Esophagus (tissue), 2 donors: Measurements from ENCODE around the gene NRDE2. TPM values are rescaled to one million over a fixed set of nuclear protein-coding genes. Genes with fewer than 3 reads are reported as not detected.

Experiments used
- H3K27ac ChIP-seq, 2 donors: one replicate each; pipeline ENCODE4 v1.5.1; 2013; ENCODE audit warnings: low read depth in 2 of 2, mild to moderate bottlenecking in 2 of 2, inconsistent platforms in 1 of 2, low read length in 1 of 2, moderate library complexity in 1 of 2
- H3K27me3 ChIP-seq, 2 donors: one replicate each; pipeline ENCODE4 v1.6.1; 2013; ENCODE audit warnings: low read length in 2 of 2, control low read depth in 1 of 2, mild to moderate bottlenecking in 1 of 2; ENCODE audit not compliant: insufficient read depth in 2 of 2, control insufficient read depth in 1 of 2
- H3K36me3 ChIP-seq, 2 donors: one replicate each; pipeline ENCODE4 v1.6.1; 2013; ENCODE audit warnings: low read length in 1 of 2; ENCODE audit not compliant: control insufficient read depth in 2 of 2, insufficient read depth in 2 of 2
- H3K4me1 ChIP-seq, 2 donors: one replicate each; pipeline ENCODE4 v1.6.1; 2013; ENCODE audit warnings: low read length in 1 of 2; ENCODE audit not compliant: control insufficient read depth in 2 of 2, insufficient read depth in 2 of 2
- H3K4me3 ChIP-seq, 2 donors: one replicate each; pipeline ENCODE4 v1.5.1; 2013; ENCODE audit warnings: low read length in 2 of 2, mild to moderate bottlenecking in 2 of 2, low read depth in 1 of 2, moderate library complexity in 1 of 2
- H3K9me3 ChIP-seq, 2 donors: one replicate each; pipeline ENCODE4 v1.6.1; 2013; ENCODE audit warnings: mild to moderate bottlenecking in 2 of 2, low read depth in 1 of 2, low read length in 1 of 2, moderate library complexity in 1 of 2; ENCODE audit not compliant: control insufficient read depth in 2 of 2, insufficient read depth in 1 of 2
- WGBS, 2 donors: extraction: QIAGEN DNeasy Blood & Tissue Kit; methylation state at CpG; one replicate each; pipeline ENCODE4 v1.1.7; 2013; 5-methylcytosine and 5-hydroxymethylcytosine counted together
- polyA plus RNA-seq, 2 donors: library from polyadenylated mRNA; stranded (reverse); fragments of 200-250 nt; gene quantifications; one replicate each; pipeline ENCODE4 v1.2.3, GENCODE V29; 2013
- donor health status: healthy with polysubstance abuse.
- donor health status: Bipolar disorder and iron deficiency.

Gene NRDE2
- polyA plus RNA-seq, 2 donors: 5.4 to 7.4 TPM

- Histone ChIP-seq H3K4me3 (no peak overlapping the region), H3K9me3 (no peaks in the 10 kb centered on the region), H3K36me3 (peaks cover 21 to 32% of the 10 kb centered on the region in 2 donors), H3K27ac (no peak overlapping the region), H3K4me1 (no peaks in the 10 kb centered on the region), H3K27me3 (no peaks in the 10 kb centered on the region)
- 80 to 82% methylated on average over 7 of the region's 7 CpGs for WGBS, 2 donors
Measured at GRCh38 chr14:90291699-90292098, 40.0 kb downstream of the NRDE2 start.

GRCh38 chr14:90290337-90291011 is 41.3 kb downstream of the NRDE2 start:
- 91 to 92% methylated on average over 6 of the region's 6 CpGs for WGBS, 2 donors

DNA sequence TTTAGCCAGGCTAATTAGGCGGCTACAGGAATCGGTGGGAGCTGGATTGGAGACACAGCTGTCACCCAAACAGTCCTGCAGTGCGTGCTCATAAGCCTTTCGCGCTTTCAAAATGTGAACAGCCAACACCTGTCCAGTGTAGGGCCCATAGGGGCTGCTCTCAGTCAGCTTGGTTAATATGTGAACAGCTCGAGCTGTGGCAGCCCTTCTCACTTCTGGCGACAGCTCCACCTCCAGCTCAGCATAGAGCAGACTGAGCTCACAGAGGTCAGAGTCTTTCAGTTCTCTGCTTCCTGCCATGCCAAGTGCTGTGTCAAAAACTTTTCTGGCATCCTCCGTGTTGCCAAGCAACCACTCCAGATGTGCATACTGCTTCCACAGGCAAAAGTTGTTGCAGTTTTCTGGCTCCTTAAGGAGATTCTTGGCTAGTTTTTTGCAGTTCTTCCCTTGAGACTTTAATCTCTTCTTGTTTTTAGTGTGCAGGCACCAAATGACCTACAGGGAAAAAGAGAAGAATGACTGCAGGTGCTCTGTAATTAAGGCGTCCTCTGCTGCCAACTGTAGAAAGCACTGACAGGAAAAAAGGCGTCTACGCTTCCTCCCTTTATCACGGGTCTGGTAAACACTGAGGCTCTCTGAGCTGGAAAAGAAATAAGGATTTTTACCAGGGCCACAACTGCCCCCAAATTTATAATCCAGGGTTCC is 42.9 kb downstream of the NRDE2 start:
- Histone ChIP-seq H3K36me3 (peaks cover 18 to 36% of the 10 kb centered on the region in 2 donors), H3K4me3 (no peak overlapping the region), H3K4me1 (no peaks in the 10 kb centered on the region), H3K27me3 (no peaks in the 10 kb centered on the region), H3K9me3 (no peaks in the 10 kb centered on the region), H3K27ac (no peak overlapping the region)
- 58 to 73% methylated on average over 12 of the region's 12 CpGs for WGBS, 2 donors

More at GRCh38 chr14:90290337-90291011, 41.3 kb downstream of the NRDE2 start:
- H3K9me3 ChIP-seq: no peaks in the 10 kb centered on the region
- H3K36me3 ChIP-seq: peaks cover 21 to 34% of the 10 kb centered on the region in 2 donors
- H3K4me1 ChIP-seq: no peaks in the 10 kb centered on the region
- H3K27ac ChIP-seq: no peak overlapping the region
- no peak overlapping the region for H3K4me3 ChIP-seq
- H3K27me3 ChIP-seq: no peaks in the 10 kb centered on the region

GRCh38 chr14:90287791-90288190 is 44.0 kb downstream of the NRDE2 start:
- Histone ChIP-seq H3K36me3 (peaks cover 22 to 36% of the 10 kb centered on the region in 2 donors), H3K27ac (no peak overlapping the region), H3K4me3 (no peak overlapping the region), H3K9me3 (no peaks in the 10 kb centered on the region), H3K27me3 (no peaks in the 10 kb centered on the region), H3K4me1 (no peaks in the 10 kb centered on the region)
- 72 to 77% methylated on average over 14 of the region's 14 CpGs for WGBS, 2 donors

GRCh38 chr14:90281756-90282155 is 50.0 kb downstream of the NRDE2 start:
- Histone ChIP-seq H3K4me1 (no peaks in the 10 kb centered on the region), H3K4me3 (no peak overlapping the region), H3K36me3 (peaks cover 8 to 38% of the 10 kb centered on the region in 2 donors), H3K27me3 (no peaks in the 10 kb centered on the region), H3K27ac (no peak overlapping the region), H3K9me3 (no peaks in the 10 kb centered on the region)

- Histone ChIP-seq H3K27me3 (no peaks in the 10 kb centered on the region), H3K27ac (no peak overlapping the region), H3K36me3 (peaks cover 8 to 37% of the 10 kb centered on the region in 2 donors), H3K4me1 (no peaks in the 10 kb centered on the region), H3K9me3 (no peaks in the 10 kb centered on the region), H3K4me3 (no peak overlapping the region)
- 59 to 76% methylated on average over 8 of the region's 8 CpGs for WGBS, 2 donors
Measured at GRCh38 chr14:90281261-90281660, 50.5 kb downstream of the NRDE2 start.

DNA sequence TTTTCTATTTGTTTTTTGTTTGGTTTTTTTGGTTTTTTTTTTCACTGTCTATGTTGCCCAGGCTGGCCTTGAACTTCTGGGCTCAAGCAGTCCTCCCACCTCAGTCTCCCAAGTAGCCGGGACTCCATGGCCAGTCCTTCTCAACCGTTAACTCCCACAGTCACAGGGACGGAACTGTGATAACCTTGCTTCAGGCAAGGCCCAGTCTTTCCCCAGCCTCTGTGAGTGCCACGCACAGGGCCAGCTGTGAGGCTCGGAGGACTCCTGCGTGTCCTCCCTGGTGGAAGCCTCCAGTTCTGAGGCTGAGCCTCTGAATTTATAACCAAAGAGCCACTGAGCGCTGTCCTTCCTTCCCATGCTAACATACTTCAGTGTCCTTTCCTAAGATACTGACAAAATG is 51.6 kb downstream of the NRDE2 start:
- 96 to 98% methylated on average over 7 of the region's 7 CpGs for WGBS, 2 donors
- Histone ChIP-seq H3K36me3 (peaks cover 8 to 39% of the 10 kb centered on the region in 2 donors), H3K4me3 (no peak overlapping the region), H3K9me3 (no peaks in the 10 kb centered on the region), H3K4me1 (no peaks in the 10 kb centered on the region), H3K27ac (no peak overlapping the region), H3K27me3 (no peaks in the 10 kb centered on the region)

- Histone ChIP-seq H3K27ac (no peak overlapping the region), H3K27me3 (no peaks in the 10 kb centered on the region), H3K4me1 (no peaks in the 10 kb centered on the region), H3K4me3 (no peak overlapping the region), H3K9me3 (no peaks in the 10 kb centered on the region), H3K36me3 (peaks cover 8 to 44% of the 10 kb centered on the region in 2 donors)
- WGBS, 2 donors: 90% methylated on average over 35 of the region's 35 CpGs
Measured at GRCh38 chr14:90278199-90279175, 53.3 kb downstream of the NRDE2 start.

DNA sequence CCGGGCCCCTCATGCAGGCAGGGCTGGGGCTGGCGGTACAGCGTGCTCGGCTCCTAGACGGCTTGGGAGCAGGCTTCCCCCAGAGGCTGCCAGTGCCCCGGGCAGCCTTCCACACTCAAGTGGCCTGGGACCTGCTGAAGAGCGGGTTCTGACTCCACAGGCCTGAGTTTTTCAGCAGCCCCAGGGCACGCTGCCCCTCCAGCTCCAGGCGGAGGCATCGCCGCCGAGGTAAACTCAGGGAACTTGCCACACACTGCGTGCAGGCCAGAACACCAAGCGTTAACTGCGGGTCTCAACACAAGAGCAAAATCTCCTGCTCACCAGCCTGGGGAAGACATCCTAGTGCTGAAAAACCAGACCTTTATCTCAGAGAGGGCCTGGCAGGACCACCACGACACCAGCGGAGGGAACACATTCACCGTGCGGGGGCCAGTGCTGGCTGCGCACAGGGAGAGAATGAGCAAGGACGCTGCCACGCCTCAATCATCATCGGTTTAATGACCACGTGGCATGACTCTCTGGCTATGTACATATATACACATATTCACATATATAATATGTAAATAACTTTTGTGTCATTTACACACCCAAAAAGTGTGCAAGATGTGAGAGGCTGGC is 54.1 kb downstream of the NRDE2 start:
- no peaks in the 10 kb centered on the region for H3K27me3 ChIP-seq
- WGBS, 2 donors: 91 to 94% methylated on average over 24 of the region's 24 CpGs
- no peak overlapping the region for H3K27ac ChIP-seq
- H3K4me1 ChIP-seq: no peaks in the 10 kb centered on the region
- no peaks in the 10 kb centered on the region for H3K9me3 ChIP-seq
- no peak overlapping the region for H3K4me3 ChIP-seq
- peaks cover 4 to 48% of the 10 kb centered on the region in 2 donors for H3K36me3 ChIP-seq
